ENCODE data around the gene ARNT2.

The ARNT2 gene

DNA sequence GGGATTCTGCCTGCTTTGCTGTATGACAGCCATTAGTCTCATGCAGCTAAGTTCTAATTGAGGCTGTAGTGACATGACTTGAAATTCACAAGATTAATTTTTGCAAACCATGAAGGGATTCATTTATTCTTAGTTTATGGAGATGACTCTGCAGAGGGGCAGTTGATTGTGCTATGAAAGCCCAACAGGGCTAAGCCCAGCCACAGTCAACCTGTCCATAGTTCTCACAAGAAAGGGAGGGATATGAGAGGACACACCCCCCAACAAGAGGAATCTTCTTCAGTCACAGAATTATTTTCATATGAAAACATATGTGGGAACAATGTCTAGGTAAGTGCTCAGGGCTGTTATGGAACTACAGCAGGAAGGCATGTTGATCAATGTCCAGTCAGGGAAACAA is 229.0 kb downstream of the ARNT2 start:
- POLR2A ChIA-PET, result no interaction called here
- CTCF ChIA-PET, result no interaction called here
- DNase-seq (ENCODE audit: extremely low spot score), result no peak
- TF ChIP-seq, protein P1, sequence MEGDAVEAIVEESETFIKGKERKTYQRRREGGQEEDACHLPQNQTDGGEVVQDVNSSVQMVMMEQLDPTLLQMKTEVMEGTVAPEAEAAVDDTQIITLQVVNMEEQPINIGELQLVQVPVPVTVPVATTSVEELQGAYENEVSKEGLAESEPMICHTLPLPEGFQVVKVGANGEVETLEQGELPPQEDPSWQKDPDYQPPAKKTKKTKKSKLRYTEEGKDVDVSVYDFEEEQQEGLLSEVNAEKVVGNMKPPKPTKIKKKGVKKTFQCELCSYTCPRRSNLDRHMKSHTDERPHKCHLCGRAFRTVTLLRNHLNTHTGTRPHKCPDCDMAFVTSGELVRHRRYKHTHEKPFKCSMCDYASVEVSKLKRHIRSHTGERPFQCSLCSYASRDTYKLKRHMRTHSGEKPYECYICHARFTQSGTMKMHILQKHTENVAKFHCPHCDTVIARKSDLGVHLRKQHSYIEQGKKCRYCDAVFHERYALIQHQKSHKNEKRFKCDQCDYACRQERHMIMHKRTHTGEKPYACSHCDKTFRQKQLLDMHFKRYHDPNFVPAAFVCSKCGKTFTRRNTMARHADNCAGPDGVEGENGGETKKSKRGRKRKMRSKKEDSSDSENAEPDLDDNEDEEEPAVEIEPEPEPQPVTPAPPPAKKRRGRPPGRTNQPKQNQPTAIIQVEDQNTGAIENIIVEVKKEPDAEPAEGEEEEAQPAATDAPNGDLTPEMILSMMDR (IDR thresholded peaks at IDR 0.05; ENCODE audit: control extremely low read depth, extremely low read depth, low read depth, missing control alignments), result no peak

DNA sequence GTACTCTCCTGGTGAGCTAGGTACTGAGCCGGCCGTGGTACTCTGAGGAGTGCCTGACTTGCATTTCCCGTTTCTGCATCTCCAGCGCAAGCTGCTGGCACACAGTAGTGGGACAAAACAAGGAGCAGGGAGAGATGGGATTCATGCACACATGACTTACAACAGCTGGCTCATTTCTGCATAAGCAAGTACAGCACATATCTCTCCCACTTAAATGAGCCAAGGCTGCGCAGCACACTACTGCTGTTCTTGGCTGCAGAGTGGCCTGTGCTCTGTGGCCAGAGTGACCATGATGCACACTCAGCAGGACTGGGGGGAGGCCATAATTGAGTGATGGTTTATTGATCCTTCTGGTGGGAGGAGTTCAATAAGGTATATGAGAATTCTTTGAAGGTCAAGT is 231.8 kb downstream of the ARNT2 start:
- TF ChIP-seq, protein P1 (IDR thresholded peaks at IDR 0.05; ENCODE audit: control extremely low read depth, extremely low read depth, low read depth, missing control alignments), result no peak
- CTCF ChIA-PET, result no interaction called here
- DNase-seq (ENCODE audit: extremely low spot score), result no peak
- POLR2A ChIA-PET, result no interaction called here

DNA sequence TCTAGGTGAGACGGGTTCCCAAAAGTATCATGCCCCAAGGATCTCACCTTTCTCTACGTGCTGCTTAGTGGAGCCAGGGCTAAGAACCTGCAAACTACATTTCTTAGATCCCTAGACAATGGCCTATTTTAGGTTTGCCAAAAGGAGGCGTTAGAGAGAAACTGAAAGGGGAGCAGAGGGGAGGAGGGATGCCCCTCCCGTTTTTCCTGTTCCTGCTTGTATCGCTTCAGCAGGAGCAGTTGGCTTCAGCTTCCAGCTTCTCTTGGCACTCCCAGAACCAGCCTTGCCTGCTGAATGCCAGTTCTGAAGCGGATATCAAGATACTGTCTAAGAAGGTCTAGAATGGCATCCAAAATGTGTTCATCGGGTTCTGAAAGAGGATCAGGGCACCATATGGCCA is 232.5 kb downstream of the ARNT2 start:
- TF ChIP-seq, protein P1 (IDR thresholded peaks at IDR 0.05; ENCODE audit: control extremely low read depth, extremely low read depth, low read depth, missing control alignments), result no peak
- DNase-seq (ENCODE audit: extremely low spot score), result no peak
- ChIA-PET POLR2A (no interaction called here), CTCF (no interaction called here)

DNA sequence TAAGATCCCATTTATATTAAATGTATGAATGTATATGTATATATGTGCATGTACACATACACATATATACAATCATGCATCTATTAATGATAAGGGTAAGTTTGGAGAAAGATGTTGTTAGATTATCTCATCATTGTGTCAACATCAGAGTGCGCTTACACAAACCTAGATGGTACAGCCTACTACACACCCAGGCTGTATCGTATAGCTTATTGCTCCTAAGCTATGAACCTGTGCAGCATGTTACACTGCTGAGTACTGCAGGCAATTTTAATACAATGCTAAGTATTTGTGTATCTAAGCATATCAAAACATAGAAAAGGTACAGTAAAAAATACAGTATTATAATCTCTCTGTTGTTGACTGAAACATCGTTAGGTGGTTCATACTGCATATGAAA is 233.6 kb downstream of the ARNT2 start:
- ChIA-PET CTCF (no interaction called here), POLR2A (no interaction called here)
- TF ChIP-seq, protein P1 (IDR thresholded peaks at IDR 0.05; ENCODE audit: control extremely low read depth, extremely low read depth, low read depth, missing control alignments), result no peak
- no peak for DNase-seq (ENCODE audit: extremely low spot score)

DNA sequence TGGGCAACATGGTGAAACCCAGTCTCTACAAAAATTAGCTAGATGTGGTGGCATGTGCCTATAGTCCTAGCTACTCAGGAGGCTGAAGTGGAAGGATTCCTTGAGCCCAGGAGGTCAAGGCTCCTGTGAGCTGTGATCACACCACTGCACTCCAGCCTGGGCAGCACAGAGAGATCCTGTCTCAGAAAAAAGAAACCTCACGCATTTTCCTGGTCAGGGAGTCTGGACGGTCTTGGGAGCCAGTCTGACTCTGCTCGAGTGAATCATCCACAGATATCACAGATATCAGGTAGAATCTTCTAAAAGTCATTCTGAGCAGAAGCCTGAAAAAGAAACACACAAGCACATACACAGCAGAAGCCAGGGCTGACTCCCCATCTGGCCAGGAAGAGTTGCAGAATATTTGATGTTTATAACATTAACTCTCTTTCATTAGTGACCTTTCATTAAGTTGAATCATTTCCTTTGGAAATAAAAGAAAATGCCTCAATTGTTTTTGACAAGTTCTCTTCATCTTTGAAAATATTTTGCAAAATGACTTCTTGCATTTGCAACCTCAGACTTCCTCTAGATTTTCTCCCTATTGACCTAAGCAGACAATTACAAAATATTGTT is 234.5 kb downstream of the ARNT2 start:
- DNase-seq (ENCODE audit: extremely low spot score), result no peak
- TF ChIP-seq, protein P1 (IDR thresholded peaks at IDR 0.05; ENCODE audit: control extremely low read depth, extremely low read depth, low read depth, missing control alignments), result no peak
- ChIA-PET POLR2A (no interaction called here), CTCF (no interaction called here)

DNA sequence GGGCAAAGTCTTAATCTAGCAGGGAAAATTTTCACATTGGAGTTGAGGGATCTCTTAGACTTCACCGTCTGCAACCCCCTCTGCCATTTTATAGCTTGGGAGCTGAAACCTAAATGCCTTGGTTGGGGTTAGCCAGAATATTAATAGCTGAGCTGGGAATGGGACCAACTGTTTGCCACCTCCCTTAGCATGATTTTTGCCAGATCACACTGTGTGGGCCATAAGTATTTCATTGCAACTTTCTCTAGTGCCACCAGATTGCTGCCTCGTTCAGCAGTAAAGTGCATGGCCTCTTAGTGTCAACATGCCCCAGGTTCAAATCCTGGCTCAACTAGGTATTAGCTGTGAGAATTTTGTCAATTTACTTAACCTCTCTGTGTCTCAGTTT is 235.0 kb downstream of the ARNT2 start:
- CTCF ChIA-PET, result no interaction called here
- POLR2A ChIA-PET, result no interaction called here
- DNase-seq (ENCODE audit: extremely low spot score), result no peak
- TF ChIP-seq, protein P1 (IDR thresholded peaks at IDR 0.05; ENCODE audit: control extremely low read depth, extremely low read depth, low read depth, missing control alignments), result no peak
